B cell (primary cell): ENCODE data around the gene CDK6. TPM values are rescaled to one million over a fixed set of nuclear protein-coding genes. Genes with fewer than 3 reads are reported as not detected.

Source experiments
- ATAC-seq: fragments of 200-7000 bp; cut with Tn5 transposase; one replicate; pipeline ENCODE4 v1.10.0; 2021; ENCODE audit warnings: low read depth, mild to moderate bottlenecking, moderate number of reproducible peaks, moderate library complexity
- CTCF ChIA-PET: fragments of 350-600 bp; sonication (Branson Sonifier 250); formaldehyde crosslinking; loops from one replicate; lab custom pipeline; 2021; ENCODE audit warnings: antibody characterized with exemption, inconsistent platforms; lab: Charles Lee
- POLR2A ChIA-PET: fragments of 350-600 bp; sonication (Branson Sonifier 250); formaldehyde crosslinking; loops from one replicate; lab custom pipeline; 2021; ENCODE audit warnings: antibody characterized with exemption; lab: Charles Lee
- DNase-seq: peaks from one replicate; pipeline ENCODE4 v3.0.0; 2013
- H2AFZ ChIP-seq: 2 replicates; pipeline ENCODE4 v1.6.1; 2012; ENCODE audit warnings: mild to moderate bottlenecking, low read depth, low read length; ENCODE audit not compliant: insufficient read depth, poor library complexity, severe bottlenecking
- H3K27ac ChIP-seq, 2 donors: 1 replicate in 1 of 2; 2 replicates in 1 of 2; pipeline ENCODE4 v1.5.1; 2012 to 2013; ENCODE audit warnings: low read length in 2 of 2, mild to moderate bottlenecking in 2 of 2, moderate library complexity in 1 of 2
- H3K27me3 ChIP-seq, 4 experiments: fragments of 200-600 bp in 1 of 4; sonication (generic) in 1 of 4; replicated peaks in 1 of 4; 1 replicate in 2 of 4; 2 replicates in 2 of 4; pipeline versions ENCODE4 v1.6.1 to v1.7.0; 2013 to 2016; ENCODE audit warnings: low read length in 3 of 4, mild to moderate bottlenecking in 2 of 4, mixed read lengths in 1 of 4, moderate library complexity in 1 of 4; ENCODE audit not compliant: insufficient read depth in 4 of 4, control insufficient read depth in 3 of 4; ENCODE audit errors: control extremely low read depth in 1 of 4
- H3K36me3 ChIP-seq, 2 experiments: replicated peaks in 1 of 2; 1 replicate in 1 of 2; 2 replicates in 1 of 2; pipeline versions ENCODE4 v1.6.1 to v1.7.1; 2013; ENCODE audit warnings: low read length in 1 of 2; ENCODE audit not compliant: insufficient read depth in 2 of 2, control insufficient read depth in 1 of 2; ENCODE audit errors: control extremely low read depth in 1 of 2, extremely low read depth in 1 of 2
- H3K4me1 ChIP-seq, 2 donors: fragments of 200-600 bp in 1 of 2; sonication (generic) in 1 of 2; 1 replicate in 1 of 2; 2 replicates in 1 of 2; pipeline versions ENCODE4 v1.5.1 to v1.6.1; 2013 to 2017; ENCODE audit warnings: low read length in 2 of 2; ENCODE audit not compliant: control insufficient read depth in 2 of 2, insufficient read depth in 2 of 2
- H3K4me2 ChIP-seq: replicated peaks from 2 replicates; pipeline ENCODE3; 2012; ENCODE audit warnings: mild to moderate bottlenecking, low read depth, low read length; ENCODE audit not compliant: poor library complexity, severe bottlenecking
- H3K4me3 ChIP-seq, 5 experiments: fragments of 200-600 bp in 1 of 5; sonication (generic) in 1 of 5; 1 replicate in 3 of 5; 2 replicates in 2 of 5; pipeline versions ENCODE4 v1.5.1 to v1.7.0; 2011 to 2016; ENCODE audit warnings: low read length in 4 of 5, mild to moderate bottlenecking in 4 of 5, low read depth in 2 of 5, control low read depth in 1 of 5, moderate library complexity in 1 of 5; ENCODE audit not compliant: insufficient read depth in 1 of 5; ENCODE audit errors: control extremely low read depth in 1 of 5, extremely low read depth in 1 of 5
- H3K79me2 ChIP-seq: fragments of 200-600 bp; sonication (generic); one replicate; pipeline ENCODE4 v1.6.0; 2016; ENCODE audit warnings: low read length; ENCODE audit not compliant: control insufficient read depth, insufficient read depth
- H3K9ac ChIP-seq: fragments of 200-600 bp; sonication (generic); 2 replicates; pipeline ENCODE4 v1.6.1; 2017; ENCODE audit warnings: mild to moderate bottlenecking, low read length, moderate library complexity
- H3K9me3 ChIP-seq, 3 donors: one replicate each; pipeline versions ENCODE4 v1.6.1 to v1.7.1; 2013; ENCODE audit warnings: low read length in 2 of 3; ENCODE audit not compliant: control insufficient read depth in 2 of 3, insufficient read depth in 1 of 3; ENCODE audit errors: control extremely low read depth in 1 of 3
- H4K20me1 ChIP-seq: 2 replicates; pipeline ENCODE4 v1.6.0; 2012; ENCODE audit warnings: mild to moderate bottlenecking, low read length; ENCODE audit not compliant: insufficient read depth, control insufficient read depth, poor library complexity, severe bottlenecking
- H3K27ac Mint-ChIP-seq: one replicate; pipeline ENCODE4 v1.8.0; 2021; ENCODE audit warnings: mixed read lengths
- H3K27me3 Mint-ChIP-seq: one replicate; pipeline ENCODE4 v1.8.0; 2021; ENCODE audit warnings: mixed read lengths
- H3K4me1 Mint-ChIP-seq: one replicate; pipeline ENCODE4 v1.8.0; 2021; ENCODE audit warnings: mixed read lengths
- H3K4me3 Mint-ChIP-seq: one replicate; pipeline ENCODE4 v1.8.0; 2021; ENCODE audit warnings: mixed read lengths
- H3K9me3 Mint-ChIP-seq: one replicate; pipeline ENCODE4 v1.8.0; 2022; ENCODE audit warnings: mixed read lengths; ENCODE audit not compliant: insufficient read depth
- EZH2 ChIP-seq: IDR thresholded peaks from 2 replicates; pipeline ENCODE4 v1.6.1; 2012; ENCODE audit warnings: borderline replicate concordance, low read depth, mild to moderate bottlenecking, moderate library complexity, low read length; ENCODE audit not compliant: insufficient read depth, poor library complexity, severe bottlenecking
- WGBS: methylation state at CpG from one replicate; pipeline ENCODE4 v1.1.5; 2013; ENCODE audit warnings: missing lambda C conversion rate; ENCODE audit not compliant: insufficient coverage; 5-methylcytosine and 5-hydroxymethylcytosine counted together
- intact Hi-C: fragments of 100-400 bp; cut with micrococcal nuclease; formaldehyde crosslinking; loops from one replicate; pipeline ENCODE4 v1.10.0; 2022
- polyA plus RNA-seq: library from polyadenylated mRNA; depleted of rRNA; stranded (reverse); fragments of >200 nt; gene quantifications from 2 replicates; pipeline ENCODE4 v1.2.3, GENCODE V29; 2012
- total RNA-seq, 2 donors: library from RNA; stranded (reverse); fragments of 120-200 nt in 1 of 2; gene quantifications; 1 replicate in 1 of 2; 2 replicates in 1 of 2; pipeline versions ENCODE4 v1.2.3 to v1.2.4, GENCODE V29; 2013 to 2022
- TF ChIP-seq, protein P1 (sequence below): fragments of 200-600 bp; IDR thresholded peaks from one replicate; pipeline ENCODE4 v1.8.0; 2022; ENCODE audit warnings: antibody characterized with exemption, mild to moderate bottlenecking

Gene CDK6
- total and polyA plus RNA-seq, 2 donors (not counting 1 experiment from before 2014, with no cell fraction given) = 3.0 to 14.6 TPM

DNA sequence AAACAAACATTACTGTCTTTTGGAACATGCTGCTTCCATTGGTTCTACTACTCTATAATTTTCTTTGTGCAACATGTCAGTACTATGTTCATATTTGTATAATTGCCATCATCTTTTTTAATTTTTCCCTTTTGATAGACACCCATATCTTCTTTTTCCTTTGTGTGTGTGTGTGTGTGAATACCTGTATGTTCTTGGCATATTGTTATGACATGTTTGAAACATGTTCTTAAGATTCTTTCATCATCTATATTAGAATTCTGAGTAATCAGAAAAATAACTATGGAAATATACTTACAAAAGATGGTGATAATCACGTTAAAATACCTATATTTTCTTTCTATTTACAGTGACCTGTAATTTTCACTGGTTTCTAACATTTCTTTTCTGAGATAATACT, 3.5 kb upstream of the CDK6 start:
- H3K9ac ChIP-seq = no peak overlapping the region
- no peak for ATAC-seq
- no peaks in the 10 kb centered on the region for H3K27me3 ChIP-seq
- Mint-ChIP-seq H3K4me3 (no peak overlapping the region), H3K27me3 (no peaks in the 10 kb centered on the region), H3K27ac (no peak overlapping the region), H3K9me3 (no peaks in the 10 kb centered on the region), H3K4me1 (peaks cover 10% of the 10 kb centered on the region)
- no peaks in the 10 kb centered on the region for H3K79me2 ChIP-seq
- ChIA-PET CTCF (no interaction called here), POLR2A (no interaction called here)
- intact Hi-C loops = loop anchor here (5.0 kb wide), 2 partner anchors 708 to 898 kb away; partner anchors contain the start of genes AKAP9 and CYP51A1
- H3K27ac ChIP-seq = no peak overlapping the region
- H3K4me2 ChIP-seq = no peak overlapping the region
- no peak overlapping the region for H3K4me3 ChIP-seq
- no peak for TF ChIP-seq EZH2
- TF ChIP-seq, protein P1, sequence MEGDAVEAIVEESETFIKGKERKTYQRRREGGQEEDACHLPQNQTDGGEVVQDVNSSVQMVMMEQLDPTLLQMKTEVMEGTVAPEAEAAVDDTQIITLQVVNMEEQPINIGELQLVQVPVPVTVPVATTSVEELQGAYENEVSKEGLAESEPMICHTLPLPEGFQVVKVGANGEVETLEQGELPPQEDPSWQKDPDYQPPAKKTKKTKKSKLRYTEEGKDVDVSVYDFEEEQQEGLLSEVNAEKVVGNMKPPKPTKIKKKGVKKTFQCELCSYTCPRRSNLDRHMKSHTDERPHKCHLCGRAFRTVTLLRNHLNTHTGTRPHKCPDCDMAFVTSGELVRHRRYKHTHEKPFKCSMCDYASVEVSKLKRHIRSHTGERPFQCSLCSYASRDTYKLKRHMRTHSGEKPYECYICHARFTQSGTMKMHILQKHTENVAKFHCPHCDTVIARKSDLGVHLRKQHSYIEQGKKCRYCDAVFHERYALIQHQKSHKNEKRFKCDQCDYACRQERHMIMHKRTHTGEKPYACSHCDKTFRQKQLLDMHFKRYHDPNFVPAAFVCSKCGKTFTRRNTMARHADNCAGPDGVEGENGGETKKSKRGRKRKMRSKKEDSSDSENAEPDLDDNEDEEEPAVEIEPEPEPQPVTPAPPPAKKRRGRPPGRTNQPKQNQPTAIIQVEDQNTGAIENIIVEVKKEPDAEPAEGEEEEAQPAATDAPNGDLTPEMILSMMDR = no peak
- H3K36me3 ChIP-seq = no peaks in the 10 kb centered on the region
- peaks cover 5 to 10% of the 10 kb centered on the region in 2 donors for H3K4me1 ChIP-seq
- H2AFZ ChIP-seq = no peak overlapping the region
- no peaks in the 10 kb centered on the region for H3K9me3 ChIP-seq
- no peaks in the 10 kb centered on the region for H4K20me1 ChIP-seq
- no CpG with 5 or more reads among the region's 1 CpG for WGBS
- DNase-seq = no peak

DNA sequence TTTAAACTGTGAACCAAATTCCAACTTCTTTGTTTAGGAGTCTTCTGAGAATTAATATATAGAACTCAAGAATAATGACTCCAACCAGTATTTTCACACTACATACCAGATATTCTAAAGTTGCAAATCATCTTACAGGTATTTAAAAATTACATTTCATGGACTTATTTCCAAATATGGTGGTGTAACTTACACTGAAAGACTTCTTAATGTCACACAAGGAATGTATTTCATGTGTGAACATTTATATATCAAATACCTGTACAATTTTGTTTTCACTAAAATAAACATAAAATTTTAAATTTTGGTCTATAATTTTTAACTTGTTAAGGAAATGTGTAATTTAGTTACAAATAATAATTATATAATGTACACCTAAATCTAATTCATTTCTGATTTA, 2.6 kb upstream of the CDK6 start:
- no peak for DNase-seq
- no peak overlapping the region for H3K4me3 Mint-ChIP-seq
- H3K27me3 Mint-ChIP-seq = no peaks in the 10 kb centered on the region
- no peak overlapping the region for H3K27ac Mint-ChIP-seq
- Histone ChIP-seq H3K36me3 (no peaks in the 10 kb centered on the region), H2AFZ (no peak overlapping the region), H3K9me3 (no peaks in the 10 kb centered on the region), H3K4me2 (no peak overlapping the region), H3K27ac (no peak overlapping the region), H3K4me1 (peaks cover 5 to 10% of the 10 kb centered on the region in 2 donors), H3K9ac (no peak overlapping the region), H3K79me2 (no peaks in the 10 kb centered on the region), H3K4me3 (no peak overlapping the region), H3K27me3 (no peaks in the 10 kb centered on the region), H4K20me1 (no peaks in the 10 kb centered on the region)
- intact Hi-C loops = loop anchor here (5.0 kb wide), 2 partner anchors 707 to 897 kb away; partner anchors contain the start of genes AKAP9 and CYP51A1
- H3K9me3 Mint-ChIP-seq = no peaks in the 10 kb centered on the region
- TF ChIP-seq, protein P1 = no peak
- no peak for TF ChIP-seq EZH2
- POLR2A ChIA-PET = no interaction called here
- peaks cover 10% of the 10 kb centered on the region for H3K4me1 Mint-ChIP-seq
- CTCF ChIA-PET = no interaction called here
- ATAC-seq = no peak
